CD14-positive monocyte (primary cell): ENCODE measurements around the gene RAB19. TPM values are rescaled to one million over a fixed set of nuclear protein-coding genes. Genes with fewer than 3 reads are reported as not detected.

Experiments
- DNase-seq, 3 donors: peaks; one replicate each; pipeline ENCODE4 v3.0.0-alpha.2; 2011 to 2022
- H2AFZ ChIP-seq: 2 replicates; pipeline ENCODE4 v1.6.0; 2012; ENCODE audit warnings: mild to moderate bottlenecking, low read depth, low read length, inconsistent platforms; ENCODE audit not compliant: insufficient read depth, poor library complexity, severe bottlenecking
- H3K27ac ChIP-seq, 2 donors: 1 replicate in 1 of 2; 2 replicates in 1 of 2; pipeline ENCODE4 v1.5.1; 2012 to 2013; ENCODE audit warnings: low read length in 2 of 2, control low read depth in 1 of 2, inconsistent platforms in 1 of 2, low read depth in 1 of 2, mild to moderate bottlenecking in 1 of 2
- H3K27me3 ChIP-seq, 2 donors: one replicate each; pipeline versions ENCODE4 v1.6.0 to v1.6.1; 2011 to 2013; ENCODE audit warnings: low read length in 2 of 2; ENCODE audit not compliant: control insufficient read depth in 2 of 2, insufficient read depth in 2 of 2
- H3K36me3 ChIP-seq, 2 donors: replicated peaks in 1 of 2; 1 replicate in 1 of 2; 2 replicates in 1 of 2; pipeline versions ENCODE4 v1.5.1 to v1.6.1; 2012 to 2013; ENCODE audit warnings: low read length in 2 of 2, control low read depth in 1 of 2, inconsistent platforms in 1 of 2, mild to moderate bottlenecking in 1 of 2; ENCODE audit not compliant: insufficient read depth in 2 of 2, control insufficient read depth in 1 of 2
- H3K4me1 ChIP-seq, 2 donors: 1 replicate in 1 of 2; 2 replicates in 1 of 2; pipeline versions ENCODE4 v1.5.1 to v1.6.1; 2012 to 2013; ENCODE audit warnings: low read length in 2 of 2, control low read depth in 1 of 2, inconsistent platforms in 1 of 2, mild to moderate bottlenecking in 1 of 2, moderate library complexity in 1 of 2; ENCODE audit not compliant: insufficient read depth in 2 of 2, control insufficient read depth in 1 of 2
- H3K4me2 ChIP-seq: replicated peaks from 2 replicates; pipeline ENCODE3; 2012; ENCODE audit warnings: low read length, moderate library complexity, mild to moderate bottlenecking; ENCODE audit not compliant: poor library complexity, severe bottlenecking; ENCODE audit errors: extremely low read depth
- H3K4me3 ChIP-seq, 3 experiments: fragments of 200-600 bp in 1 of 3; sonication (generic) in 1 of 3; replicated peaks in 1 of 3; 1 replicate in 2 of 3; 2 replicates in 1 of 3; pipeline ENCODE4 v1.5.1; 2011 to 2013; ENCODE audit warnings: low read length in 3 of 3, mild to moderate bottlenecking in 3 of 3, control low read depth in 2 of 3, low read depth in 2 of 3, inconsistent platforms in 1 of 3, moderate library complexity in 1 of 3
- H3K79me2 ChIP-seq: 2 replicates; pipeline ENCODE4 v1.6.0; 2012; ENCODE audit warnings: mild to moderate bottlenecking, control low read depth, inconsistent platforms, low read length, moderate library complexity; ENCODE audit not compliant: insufficient read depth
- H3K9ac ChIP-seq: 2 replicates; pipeline ENCODE4 v1.6.0; 2017; ENCODE audit warnings: low read length, mild to moderate bottlenecking; ENCODE audit not compliant: insufficient read depth, poor library complexity, severe bottlenecking
- H3K9me3 ChIP-seq, 2 donors: replicated peaks in 1 of 2; 1 replicate in 1 of 2; 2 replicates in 1 of 2; pipeline versions ENCODE4 v1.5.1 to v1.6.1; 2012 to 2013; ENCODE audit warnings: low read length in 2 of 2, control low read depth in 1 of 2; ENCODE audit not compliant: control insufficient read depth in 1 of 2, insufficient read depth in 1 of 2
- H4K20me1 ChIP-seq: 2 replicates; pipeline ENCODE4 v1.6.0; 2012; ENCODE audit warnings: mild to moderate bottlenecking, low read length, control low read depth, moderate library complexity; ENCODE audit not compliant: insufficient read depth
- H3K27ac Mint-ChIP-seq, 7 donors: one replicate each; pipeline ENCODE4 v1.8.0; 2020; ENCODE audit warnings: mild to moderate bottlenecking in 7 of 7, mixed read lengths in 7 of 7, moderate library complexity in 6 of 7, inconsistent platforms in 2 of 7
- H3K27me3 Mint-ChIP-seq, 3 donors: one replicate each; pipeline ENCODE4 v1.8.0; 2021 to 2022; ENCODE audit warnings: low read depth in 3 of 3, mild to moderate bottlenecking in 3 of 3, mixed read lengths in 3 of 3, moderate library complexity in 3 of 3, inconsistent platforms in 1 of 3
- H3K36me3 Mint-ChIP-seq, 2 donors: one replicate each; pipeline ENCODE4 v1.8.0; 2020; ENCODE audit warnings: mixed read lengths in 2 of 2, inconsistent platforms in 1 of 2, mild to moderate bottlenecking in 1 of 2
- H3K4me1 Mint-ChIP-seq: one replicate; pipeline ENCODE4 v1.8.0; 2020; ENCODE audit warnings: mild to moderate bottlenecking, mixed read lengths
- H3K4me3 Mint-ChIP-seq, 2 donors: one replicate each; pipeline ENCODE4 v1.8.0; 2020; ENCODE audit warnings: mild to moderate bottlenecking in 2 of 2, mixed read lengths in 2 of 2, moderate library complexity in 1 of 2
- H3K9me3 Mint-ChIP-seq, 7 donors: one replicate each; pipeline ENCODE4 v1.8.0; 2020 to 2022; ENCODE audit warnings: mixed read lengths in 7 of 7, mild to moderate bottlenecking in 6 of 7, moderate library complexity in 6 of 7, inconsistent platforms in 2 of 7
- WGBS: methylation state at CpG from one replicate; pipeline ENCODE4 v1.1.5; 2013; ENCODE audit warnings: missing lambda C conversion rate; ENCODE audit not compliant: insufficient coverage; 5-methylcytosine and 5-hydroxymethylcytosine counted together
- intact Hi-C, 2 donors: fragments of 100-400 bp; cut with micrococcal nuclease; formaldehyde crosslinking; loops; one replicate each; pipeline versions ENCODE4 v1.15.0 to v1.15.1; 2023
- polyA plus RNA-seq, 3 donors: library from polyadenylated mRNA; depleted of rRNA in 1 of 3; unstranded in 2 of 3; stranded (reverse) in 1 of 3; fragments of 300-500 nt in 2 of 3; fragments of >200 nt in 1 of 3; fragmentation: Illumina TruSeq in 2 of 3; gene quantifications; 1 replicate in 2 of 3; 2 replicates in 1 of 3; pipeline ENCODE4 v1.2.3, GENCODE V29; 2012 to 2021
- TF ChIP-seq, protein P1 (sequence below): fragments of 200-600 bp; IDR thresholded peaks from one replicate; pipeline ENCODE4 v1.8.0; 2022; ENCODE audit warnings: antibody characterized with exemption, mild to moderate bottlenecking

RAB19 gene
- polyA plus RNA-seq, 3 donors, result not detected

DNA sequence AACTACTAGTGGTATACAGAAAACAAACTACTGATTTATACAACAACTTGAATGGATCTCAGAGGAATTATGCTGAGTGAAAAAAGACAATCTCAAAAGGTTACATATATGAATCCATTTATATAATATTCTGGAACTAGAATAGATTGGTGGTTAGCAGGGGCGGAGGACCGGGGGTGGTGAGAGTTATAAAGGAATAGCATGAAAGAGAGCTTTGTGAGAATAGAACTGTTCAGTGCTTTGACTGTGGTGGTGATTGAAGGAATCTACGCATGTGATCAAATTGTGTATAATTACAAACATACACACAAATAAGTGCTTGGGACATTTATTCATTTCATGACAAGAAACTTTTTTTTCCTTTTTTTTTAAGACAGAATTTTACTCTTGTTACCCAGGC, 19.6 kb downstream of the RAB19 start:
- H3K4me1 Mint-ChIP-seq, result peaks cover 1% of the 10 kb centered on the region
- no peaks in the 10 kb centered on the region for H3K27me3 ChIP-seq
- H3K4me1 ChIP-seq, result no peaks in the 10 kb centered on the region
- intact Hi-C loops, result no loop called here
- no peaks in the 10 kb centered on the region for H3K36me3 Mint-ChIP-seq
- H3K9ac ChIP-seq, result no peak overlapping the region
- TF ChIP-seq, protein P1, sequence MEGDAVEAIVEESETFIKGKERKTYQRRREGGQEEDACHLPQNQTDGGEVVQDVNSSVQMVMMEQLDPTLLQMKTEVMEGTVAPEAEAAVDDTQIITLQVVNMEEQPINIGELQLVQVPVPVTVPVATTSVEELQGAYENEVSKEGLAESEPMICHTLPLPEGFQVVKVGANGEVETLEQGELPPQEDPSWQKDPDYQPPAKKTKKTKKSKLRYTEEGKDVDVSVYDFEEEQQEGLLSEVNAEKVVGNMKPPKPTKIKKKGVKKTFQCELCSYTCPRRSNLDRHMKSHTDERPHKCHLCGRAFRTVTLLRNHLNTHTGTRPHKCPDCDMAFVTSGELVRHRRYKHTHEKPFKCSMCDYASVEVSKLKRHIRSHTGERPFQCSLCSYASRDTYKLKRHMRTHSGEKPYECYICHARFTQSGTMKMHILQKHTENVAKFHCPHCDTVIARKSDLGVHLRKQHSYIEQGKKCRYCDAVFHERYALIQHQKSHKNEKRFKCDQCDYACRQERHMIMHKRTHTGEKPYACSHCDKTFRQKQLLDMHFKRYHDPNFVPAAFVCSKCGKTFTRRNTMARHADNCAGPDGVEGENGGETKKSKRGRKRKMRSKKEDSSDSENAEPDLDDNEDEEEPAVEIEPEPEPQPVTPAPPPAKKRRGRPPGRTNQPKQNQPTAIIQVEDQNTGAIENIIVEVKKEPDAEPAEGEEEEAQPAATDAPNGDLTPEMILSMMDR, result no peak
- H3K4me3 Mint-ChIP-seq, result no peak overlapping the region
- H3K9me3 ChIP-seq, result no peaks in the 10 kb centered on the region
- peaks cover 4 to 14% (median 13%) of the 10 kb centered on the region in 3 donors for H3K27me3 Mint-ChIP-seq
- no peaks in the 10 kb centered on the region for H4K20me1 ChIP-seq
- WGBS, result no CpG with 5 or more reads among the region's 3 CpGs
- H3K79me2 ChIP-seq, result no peaks in the 10 kb centered on the region
- no peak overlapping the region for H2AFZ ChIP-seq
- H3K9me3 Mint-ChIP-seq, result no peaks in the 10 kb centered on the region
- H3K4me3 ChIP-seq, result no peak overlapping the region
- no peaks in the 10 kb centered on the region for H3K36me3 ChIP-seq
- no peak overlapping the region for H3K27ac ChIP-seq
- H3K27ac Mint-ChIP-seq, result no peak overlapping the region
- DNase-seq, result no peak
- H3K4me2 ChIP-seq, result no peak overlapping the region

DNA sequence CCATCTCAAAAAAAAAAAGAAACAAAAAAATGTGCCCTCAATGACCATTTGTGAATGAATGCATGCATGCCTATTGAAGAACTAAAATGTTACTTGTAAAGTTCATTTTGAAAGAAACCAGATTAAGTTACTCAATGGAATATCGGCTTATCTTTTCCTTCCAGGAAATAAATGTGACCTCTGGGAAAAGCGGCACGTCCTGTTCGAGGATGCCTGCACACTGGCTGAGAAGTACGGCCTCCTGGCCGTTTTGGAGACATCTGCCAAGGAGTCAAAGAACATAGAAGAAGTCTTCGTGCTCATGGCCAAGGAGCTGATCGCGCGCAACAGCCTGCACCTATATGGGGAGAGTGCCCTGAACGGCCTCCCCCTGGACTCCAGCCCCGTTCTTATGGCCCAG, 21.9 kb downstream of the RAB19 start:
- H3K27ac Mint-ChIP-seq, result no peak overlapping the region
- Histone ChIP-seq H2AFZ (no peak overlapping the region), H3K4me3 (no peak overlapping the region), H3K4me1 (no peaks in the 10 kb centered on the region), H3K9ac (no peak overlapping the region), H3K27me3 (no peaks in the 10 kb centered on the region), H4K20me1 (no peaks in the 10 kb centered on the region), H3K4me2 (no peak overlapping the region), H3K36me3 (no peaks in the 10 kb centered on the region), H3K27ac (no peak overlapping the region), H3K79me2 (no peaks in the 10 kb centered on the region), H3K9me3 (no peaks in the 10 kb centered on the region)
- no peak for DNase-seq
- H3K27me3 Mint-ChIP-seq, result peaks cover 9 to 11% (median 11%) of the 10 kb centered on the region in 3 donors
- no peaks in the 10 kb centered on the region for H3K36me3 Mint-ChIP-seq
- TF ChIP-seq, protein P1, result no peak
- H3K4me3 Mint-ChIP-seq, result no peak overlapping the region
- peaks cover 0 to 3% (median 0%) of the 10 kb centered on the region in 7 donors for H3K9me3 Mint-ChIP-seq
- H3K4me1 Mint-ChIP-seq, result peaks cover 2% of the 10 kb centered on the region
- intact Hi-C loops, result no loop called here
- WGBS, result over 99% methylated on average over 12 of the region's 12 CpGs
